Aorta (tissue), 5 donors: Measurements from ENCODE around the gene PID1. TPM values are rescaled to one million over a fixed set of nuclear protein-coding genes. Genes with fewer than 3 reads are reported as not detected.

ENCODE experiments used
- ATAC-seq: fragments of 200-7000 bp; cut with Tn5 transposase; one replicate; pipeline ENCODE4 v1.9.1; 2022; ENCODE audit warnings: moderate library complexity; ENCODE audit not compliant: low FRiP score
- DNase-seq, 2 donors: peaks; one replicate each; pipeline ENCODE4 v3.0.0-alpha.2; 2020
- H3K27ac ChIP-seq, 2 donors: one replicate each; pipeline ENCODE4 v1.5.1; 2013; ENCODE audit warnings: low read length in 2 of 2, mild to moderate bottlenecking in 2 of 2, moderate library complexity in 2 of 2, control low read depth in 1 of 2, inconsistent platforms in 1 of 2, low read depth in 1 of 2
- H3K27me3 ChIP-seq, 2 donors: one replicate each; pipeline ENCODE4 v1.6.1; 2013; ENCODE audit warnings: control low read depth in 1 of 2, low read length in 1 of 2, mild to moderate bottlenecking in 1 of 2, moderate library complexity in 1 of 2; ENCODE audit not compliant: insufficient read depth in 2 of 2, control insufficient read depth in 1 of 2
- H3K36me3 ChIP-seq, 2 donors: one replicate each; pipeline ENCODE4 v1.6.1; 2013; ENCODE audit warnings: control low read depth in 1 of 2, low read length in 1 of 2, mild to moderate bottlenecking in 1 of 2; ENCODE audit not compliant: insufficient read depth in 2 of 2, control insufficient read depth in 1 of 2
- H3K4me1 ChIP-seq, 2 donors: one replicate each; pipeline ENCODE4 v1.6.1; 2013; ENCODE audit warnings: low read length in 2 of 2, control low read depth in 1 of 2, mild to moderate bottlenecking in 1 of 2, moderate library complexity in 1 of 2; ENCODE audit not compliant: insufficient read depth in 2 of 2, control insufficient read depth in 1 of 2
- H3K4me3 ChIP-seq, 2 donors: one replicate each; pipeline ENCODE4 v1.5.1; 2013; ENCODE audit warnings: low read length in 2 of 2, control low read depth in 1 of 2, mild to moderate bottlenecking in 1 of 2
- H3K9me3 ChIP-seq: one replicate; pipeline ENCODE4 v1.6.1; 2013; ENCODE audit warnings: mild to moderate bottlenecking, low read length; ENCODE audit not compliant: control insufficient read depth
- WGBS, 2 donors: extraction: QIAGEN DNeasy Blood & Tissue Kit; methylation state at CpG; one replicate each; pipeline ENCODE4 v1.1.7; 2013; 5-methylcytosine and 5-hydroxymethylcytosine counted together
- intact Hi-C, 2 donors: fragments of 100-400 bp; cut with DNase I; formaldehyde crosslinking; loops; one replicate each; pipeline versions ENCODE4 v1.14.2 to v1.15.0; 2022
- polyA plus RNA-seq, 2 donors: library from polyadenylated mRNA; stranded (reverse); fragments of 200-250 nt; gene quantifications; one replicate each; pipeline ENCODE4 v1.2.3, GENCODE V29; 2013
- total RNA-seq, 2 donors: library from RNA; stranded (reverse); fragmentation: NEBNext Ultra II Directional; extraction: Animal tissue kit (Norgen Biotek cat#: 25700); gene quantifications; one replicate each; pipeline ENCODE4 v1.2.1, GENCODE V29; 2021
- donor health status: healthy with polysubstance abuse.
- donor health status: Bipolar disorder and iron deficiency.
- donor health status: DM: no; HTN: no; CAD: no.
- donor health status: DM: no; HTN: no; CAD: no.
- donor health status: DM: yes; HTN: yes; CAD: no.

Gene PID1
- total and polyA plus RNA-seq, 4 donors, result 44.8 to 88.6 (median 66.9) TPM

- Histone ChIP-seq H3K27ac (peak overlapping the region in 1 of 2 donors; percentile 59), H3K9me3 (no peaks in the 10 kb centered on the region), H3K4me1 (peaks cover 0 to 27% of the 10 kb centered on the region in 2 donors), H3K4me3 (peak overlapping the region in 1 of 2 donors; percentile 10), H3K36me3 (no peaks in the 10 kb centered on the region), H3K27me3 (no peaks in the 10 kb centered on the region)
- intact Hi-C loops, result loop anchor here in 1 of 2 donors (5.0 kb wide), 1 partner anchor 103 kb away; no protein-coding TSS in a partner anchor
- no peak for DNase-seq
- ATAC-seq, result no peak
- 42 to 57% methylated on average over 2 of the region's 2 CpGs for WGBS, 2 donors
These were observed 106.4 kb downstream of the PID1 start for GRCh38 chr2:229164545-229165249.

GRCh38 chr2:229163893-229164292 is 107.2 kb downstream of the PID1 start:
- ATAC-seq (no peak), DNase-seq (no peak)
- WGBS, 2 donors, result 46 to 49% methylated on average over 2 of the region's 2 CpGs
- H3K27me3 ChIP-seq, result no peaks in the 10 kb centered on the region
- H3K27ac ChIP-seq, result no peak overlapping the region
- H3K4me1 ChIP-seq, result peaks cover 0 to 24% of the 10 kb centered on the region in 2 donors
- no peak overlapping the region for H3K4me3 ChIP-seq
- no peaks in the 10 kb centered on the region for H3K9me3 ChIP-seq
- intact Hi-C loops, result loop anchor here in 1 of 2 donors (5.0 kb wide), 1 partner anchor 103 kb away; no protein-coding TSS in a partner anchor
- no peaks in the 10 kb centered on the region for H3K36me3 ChIP-seq

- Histone ChIP-seq H3K4me1 (peaks cover 0 to 27% of the 10 kb centered on the region in 2 donors), H3K27ac (no peak overlapping the region)
These were observed 109.1 kb downstream of the PID1 start for GRCh38 chr2:229162015-229162414.

GRCh38 chr2:229160984-229161383 is 110.1 kb downstream of the PID1 start:
- H3K4me3 ChIP-seq, result no peak overlapping the region
- H3K27ac ChIP-seq, result peak overlapping the region in 1 of 2 donors; percentile 64
- H3K27me3 ChIP-seq, result no peaks in the 10 kb centered on the region
- no peaks in the 10 kb centered on the region for H3K36me3 ChIP-seq
- intact Hi-C loops, result loop anchor here in 1 of 2 donors (5.0 kb wide), 1 partner anchor 106 kb away; no protein-coding TSS in a partner anchor
- no peaks in the 10 kb centered on the region for H3K9me3 ChIP-seq
- WGBS, 2 donors, result 77 to 78% methylated on average over 2 of the region's 2 CpGs
- ATAC-seq (no peak), DNase-seq (no peak)
- H3K4me1 ChIP-seq, result peaks cover 3 to 28% of the 10 kb centered on the region in 2 donors

More at GRCh38 chr2:229162015-229162414, 109.1 kb downstream of the PID1 start:
- Histone ChIP-seq H3K9me3 (no peaks in the 10 kb centered on the region), H3K27me3 (no peaks in the 10 kb centered on the region), H3K4me3 (no peak overlapping the region), H3K36me3 (no peaks in the 10 kb centered on the region)
- intact Hi-C loops, result loop anchor here in 1 of 2 donors (5.0 kb wide), 1 partner anchor 105 kb away; no protein-coding TSS in a partner anchor
- 19 to 25% methylated on average over 4 of the region's 4 CpGs for WGBS, 2 donors
- ATAC-seq (no peak), DNase-seq (no peak)

GRCh38 chr2:229160180-229160579 is 110.9 kb downstream of the PID1 start:
- no peaks in the 10 kb centered on the region for H3K27me3 ChIP-seq
- H3K27ac ChIP-seq, result peak overlapping the region; percentile 89 to 97
- no peaks in the 10 kb centered on the region for H3K36me3 ChIP-seq
- no peak overlapping the region for H3K4me3 ChIP-seq
- no peak for ATAC-seq
- DNase-seq, result no peak
- intact Hi-C loops, result loop anchor here in 1 of 2 donors (5.0 kb wide), 1 partner anchor 107 kb away; no protein-coding TSS in a partner anchor
- WGBS, 2 donors, result 89 to 90% methylated on average over 3 of the region's 3 CpGs
- peaks cover 3 to 28% of the 10 kb centered on the region in 2 donors for H3K4me1 ChIP-seq
- no peaks in the 10 kb centered on the region for H3K9me3 ChIP-seq

- intact Hi-C loops, result no loop called here
- peaks cover 3 to 28% of the 10 kb centered on the region in 2 donors for H3K4me1 ChIP-seq
- H3K36me3 ChIP-seq, result no peaks in the 10 kb centered on the region
- no peaks in the 10 kb centered on the region for H3K9me3 ChIP-seq
- ATAC-seq (peak; percentile 53), DNase-seq (no peak)
- H3K4me3 ChIP-seq, result no peak overlapping the region
- peak overlapping the region; percentile 84 to 97 for H3K27ac ChIP-seq
- 5 to 6% methylated on average over 2 of the region's 2 CpGs for whole genome bisulfite sequencing, 2 donors
- H3K27me3 ChIP-seq, result no peaks in the 10 kb centered on the region
These were observed 111.7 kb downstream of the PID1 start for GRCh38 chr2:229159405-229159804.

GRCh38 chr2:229154381-229154780 is 116.7 kb downstream of the PID1 start:
- intact Hi-C loops, result no loop called here
- Histone ChIP-seq H3K4me3 (no peak overlapping the region), H3K36me3 (no peaks in the 10 kb centered on the region), H3K27me3 (no peaks in the 10 kb centered on the region), H3K4me1 (peaks cover 5 to 7% of the 10 kb centered on the region in 2 donors), H3K27ac (no peak overlapping the region), H3K9me3 (no peaks in the 10 kb centered on the region)
- no peak for ATAC-seq
- no peak for DNase-seq
- 80 to 96% methylated on average over 6 of the region's 6 CpGs for WGBS, 2 donors

DNA sequence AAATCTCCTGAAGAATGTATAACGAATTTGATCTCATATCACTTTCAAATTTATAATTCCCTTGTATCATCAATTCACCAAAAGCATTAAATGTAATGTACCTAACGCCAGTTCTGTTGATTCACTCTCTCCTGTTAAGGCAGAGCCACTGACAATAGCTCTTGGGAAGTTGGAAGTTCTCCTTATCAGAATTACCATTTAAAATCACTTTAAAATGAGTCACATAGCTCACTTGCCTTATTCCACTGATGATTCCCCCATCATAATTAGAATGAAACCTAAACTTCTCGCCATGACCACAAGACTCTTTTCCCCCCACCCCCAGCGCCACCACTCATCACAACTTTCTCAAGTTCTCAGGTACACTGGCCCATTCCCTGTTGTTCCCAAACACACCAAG is 117.1 kb downstream of the PID1 start:
- Histone ChIP-seq H3K36me3 (no peaks in the 10 kb centered on the region), H3K27me3 (no peaks in the 10 kb centered on the region), H3K9me3 (no peaks in the 10 kb centered on the region), H3K4me3 (no peak overlapping the region), H3K4me1 (peaks cover 5 to 7% of the 10 kb centered on the region in 2 donors), H3K27ac (no peak overlapping the region)
- intact Hi-C loops, result no loop called here
- WGBS, 2 donors, result 89 to 93% methylated on average over 4 of the region's 4 CpGs
- no peak for ATAC-seq
- DNase-seq, result no peak

DNA sequence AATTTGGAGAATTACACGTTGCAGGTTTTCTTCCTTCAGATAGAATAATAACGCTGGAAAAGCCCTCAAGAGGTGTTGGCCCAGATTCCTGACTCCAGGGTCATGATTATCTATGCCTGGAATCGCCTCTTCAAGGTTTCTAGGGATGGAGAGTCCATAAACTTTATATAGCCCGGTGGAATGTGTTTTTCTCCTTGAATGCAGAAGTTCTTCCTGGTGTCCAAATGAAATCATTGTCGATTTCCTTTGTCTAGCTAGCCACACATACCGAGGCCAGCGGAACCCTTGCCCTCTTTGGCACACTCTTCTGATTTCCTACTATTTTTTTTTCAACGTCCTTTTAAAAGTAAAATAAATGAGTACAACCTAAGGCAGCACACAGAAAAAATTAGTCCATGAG is 117.8 kb downstream of the PID1 start:
- no peaks in the 10 kb centered on the region for H3K9me3 ChIP-seq
- 41 to 62% methylated on average over 8 of the region's 8 CpGs for WGBS, 2 donors
- ATAC-seq (no peak), DNase-seq (no peak)
- H3K27ac ChIP-seq, result no peak overlapping the region
- H3K4me1 ChIP-seq, result peaks cover 5 to 7% of the 10 kb centered on the region in 2 donors
- intact Hi-C loops, result no loop called here
- H3K27me3 ChIP-seq, result no peaks in the 10 kb centered on the region
- H3K4me3 ChIP-seq, result no peak overlapping the region
- no peaks in the 10 kb centered on the region for H3K36me3 ChIP-seq
